Ascending aorta (tissue), 2 donors: ENCODE results near the gene NSUN5. TPM values are rescaled to one million over a fixed set of nuclear protein-coding genes. Genes with fewer than 3 reads are reported as not detected.

ENCODE experiments used
- DNase-seq, 2 donors: peaks; one replicate each; pipeline ENCODE4 v3.0.0-alpha.2; 2019; ENCODE audit warnings: low spot score in 2 of 2
- H3K27ac ChIP-seq, 2 donors: fragments of 200-600 bp; sonication (generic); one replicate each; pipeline ENCODE4 v1.5.1; 2016 to 2017; ENCODE audit warnings: mild to moderate bottlenecking in 1 of 2
- H3K27me3 ChIP-seq: fragments of 200-600 bp; sonication (generic); one replicate; pipeline ENCODE4 v1.5.1; 2017
- H3K36me3 ChIP-seq, 2 donors: fragments of 200-600 bp; sonication (generic); one replicate each; pipeline ENCODE4 v1.5.1; 2016
- H3K4me1 ChIP-seq, 2 donors: fragments of 200-600 bp; sonication (generic); one replicate each; pipeline ENCODE4 v1.5.1; 2016 to 2017; ENCODE audit warnings: mild to moderate bottlenecking in 1 of 2
- H3K4me3 ChIP-seq, 2 donors: fragments of 200-600 bp; sonication (generic); one replicate each; pipeline ENCODE4 v1.5.1; 2016 to 2017; ENCODE audit warnings: mild to moderate bottlenecking in 1 of 2
- H3K9me3 ChIP-seq, 2 donors: fragments of 200-600 bp; sonication (generic); one replicate each; pipeline ENCODE4 v1.5.1; 2016
- intact Hi-C: fragments of 100-400 bp; cut with DNase I; formaldehyde crosslinking; loops from one replicate; pipeline ENCODE4 v1.15.1; 2023
- total RNA-seq: library from RNA; depleted of rRNA; stranded (reverse); fragments of >200 nt; gene quantifications from one replicate; pipeline ENCODE4 v1.1.0, GENCODE V29; 2016
- TF ChIP-seq, protein P1 (sequence below), 3 experiments: fragments of 200-600 bp in 2 of 3; fragments of 450-650 bp in 1 of 3; sonication (generic) in 2 of 3; IDR thresholded peaks; one replicate each; pipeline ENCODE4 v1.5.1; 2016 to 2019; ENCODE audit warnings: antibody characterized with exemption in 3 of 3, mild to moderate bottlenecking in 1 of 3, moderate library complexity in 1 of 3

Gene NSUN5
- total RNA-seq, 1 donor from 2014 or later: 9.8 TPM

DNA sequence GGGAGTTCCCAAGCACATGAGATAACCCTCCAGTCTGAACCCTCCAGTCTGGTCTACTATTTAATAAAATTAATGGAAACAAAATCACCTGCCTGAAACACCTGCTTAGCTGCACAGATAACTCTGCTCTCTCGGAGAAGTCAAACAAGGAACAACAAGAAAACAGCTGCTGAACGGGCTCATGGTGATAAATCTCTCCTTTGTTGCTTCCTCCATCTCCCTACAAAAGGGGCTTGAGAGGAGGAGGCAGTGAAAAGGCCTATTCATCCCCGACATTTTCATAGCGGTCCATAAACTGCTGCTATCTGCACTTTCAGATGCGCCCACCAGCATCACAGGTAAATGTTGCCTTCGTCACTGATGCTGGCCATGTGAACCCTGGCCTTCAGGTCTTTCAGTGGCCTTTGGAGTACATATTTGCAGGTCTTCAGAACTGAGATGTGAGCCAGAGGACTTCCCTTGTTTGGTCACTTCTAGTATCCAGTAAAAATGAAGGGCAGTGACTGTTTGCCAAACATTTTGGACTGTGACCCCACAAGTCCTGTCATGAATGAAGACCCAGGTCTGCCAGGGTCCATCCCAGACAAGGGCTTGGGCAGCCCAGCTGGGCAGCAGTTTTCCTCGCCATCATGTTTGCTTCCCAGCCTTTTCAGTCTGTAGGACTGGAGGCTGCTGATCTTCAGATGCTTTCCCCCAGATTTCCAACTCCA is 35.2 kb upstream of the NSUN5 start:
- no peaks in the 10 kb centered on the region for H3K9me3 ChIP-seq
- DNase-seq: no peak
- H3K27ac ChIP-seq: no peak overlapping the region
- H3K36me3 ChIP-seq: no peaks in the 10 kb centered on the region
- no peaks in the 10 kb centered on the region for H3K4me1 ChIP-seq
- H3K27me3 ChIP-seq: no peaks in the 10 kb centered on the region
- TF ChIP-seq, protein P1, sequence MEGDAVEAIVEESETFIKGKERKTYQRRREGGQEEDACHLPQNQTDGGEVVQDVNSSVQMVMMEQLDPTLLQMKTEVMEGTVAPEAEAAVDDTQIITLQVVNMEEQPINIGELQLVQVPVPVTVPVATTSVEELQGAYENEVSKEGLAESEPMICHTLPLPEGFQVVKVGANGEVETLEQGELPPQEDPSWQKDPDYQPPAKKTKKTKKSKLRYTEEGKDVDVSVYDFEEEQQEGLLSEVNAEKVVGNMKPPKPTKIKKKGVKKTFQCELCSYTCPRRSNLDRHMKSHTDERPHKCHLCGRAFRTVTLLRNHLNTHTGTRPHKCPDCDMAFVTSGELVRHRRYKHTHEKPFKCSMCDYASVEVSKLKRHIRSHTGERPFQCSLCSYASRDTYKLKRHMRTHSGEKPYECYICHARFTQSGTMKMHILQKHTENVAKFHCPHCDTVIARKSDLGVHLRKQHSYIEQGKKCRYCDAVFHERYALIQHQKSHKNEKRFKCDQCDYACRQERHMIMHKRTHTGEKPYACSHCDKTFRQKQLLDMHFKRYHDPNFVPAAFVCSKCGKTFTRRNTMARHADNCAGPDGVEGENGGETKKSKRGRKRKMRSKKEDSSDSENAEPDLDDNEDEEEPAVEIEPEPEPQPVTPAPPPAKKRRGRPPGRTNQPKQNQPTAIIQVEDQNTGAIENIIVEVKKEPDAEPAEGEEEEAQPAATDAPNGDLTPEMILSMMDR (IDR thresholded peaks at IDR 0.05): no peak
- intact Hi-C loops: no loop called here
- H3K4me3 ChIP-seq: no peak overlapping the region

DNA sequence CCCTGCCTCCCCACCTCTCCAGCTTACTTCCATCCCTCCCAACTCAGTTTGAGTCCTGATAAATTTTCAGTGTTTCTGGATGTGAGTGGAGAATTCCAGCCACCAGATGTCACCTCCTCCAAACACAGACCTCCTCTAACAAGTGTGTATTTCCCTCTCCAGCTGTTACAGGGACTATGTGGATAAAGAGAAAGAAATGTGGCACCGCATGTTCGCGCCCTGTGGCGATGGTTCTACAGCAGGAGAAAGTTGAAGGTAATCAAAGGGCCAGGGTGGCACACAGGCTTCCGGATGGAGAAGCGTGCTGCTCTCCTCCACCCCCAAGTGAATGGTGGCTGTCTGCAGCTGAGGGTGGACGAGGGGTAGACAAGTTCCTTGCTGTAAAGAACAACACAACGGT is 34.0 kb upstream of the NSUN5 start:
- no peak for DNase-seq
- peak overlapping the region; percentile 5 to 43 for H3K4me3 ChIP-seq

GRCh38 chr7:73341877-73342276 is 33.3 kb upstream of the NSUN5 start:
- no peaks in the 10 kb centered on the region for H3K36me3 ChIP-seq
- TF ChIP-seq, protein P1 (IDR thresholded peaks at IDR 0.05): no peak
- DNase-seq: no peak
- intact Hi-C loops: loop anchor here (1.0 kb wide), 1 partner anchor 109 kb away; no protein-coding TSS in a partner anchor
- H3K4me3 ChIP-seq: no peak overlapping the region
- H3K9me3 ChIP-seq: no peaks in the 10 kb centered on the region
- H3K27ac ChIP-seq: no peak overlapping the region
- H3K4me1 ChIP-seq: no peaks in the 10 kb centered on the region
- no peaks in the 10 kb centered on the region for H3K27me3 ChIP-seq

More for the DNA sequence above, 34.0 kb upstream of the NSUN5 start:
- TF ChIP-seq, protein P1 (IDR thresholded peaks at IDR 0.05): peak; percentile 41 to 74 (median 48)
- Histone ChIP-seq H3K27ac (no peak overlapping the region), H3K9me3 (no peaks in the 10 kb centered on the region), H3K27me3 (no peaks in the 10 kb centered on the region), H3K4me1 (no peaks in the 10 kb centered on the region), H3K36me3 (no peaks in the 10 kb centered on the region)
- intact Hi-C loops: loop anchor here (1.0 kb wide), 1 partner anchor 109 kb away; no protein-coding TSS in a partner anchor

GRCh38 chr7:73340514-73340913 is 31.9 kb upstream of the NSUN5 start:
- TF ChIP-seq, protein P1 (IDR thresholded peaks at IDR 0.05): no peak
- H3K4me3 ChIP-seq: no peak overlapping the region
- H3K27ac ChIP-seq: no peak overlapping the region
- H3K36me3 ChIP-seq: no peaks in the 10 kb centered on the region
- no peaks in the 10 kb centered on the region for H3K9me3 ChIP-seq
- DNase-seq: no peak
- intact Hi-C loops: no loop called here
- H3K27me3 ChIP-seq: no peaks in the 10 kb centered on the region
- H3K4me1 ChIP-seq: no peaks in the 10 kb centered on the region

- H3K4me3 ChIP-seq: no peak overlapping the region
- H3K27ac ChIP-seq: no peak overlapping the region
- no peak for DNase-seq
- no peaks in the 10 kb centered on the region for H3K4me1 ChIP-seq
- H3K9me3 ChIP-seq: no peaks in the 10 kb centered on the region
- no peaks in the 10 kb centered on the region for H3K27me3 ChIP-seq
- H3K36me3 ChIP-seq: no peaks in the 10 kb centered on the region
- intact Hi-C loops: no loop called here
- TF ChIP-seq, protein P1 (IDR thresholded peaks at IDR 0.05): no peak
These were observed 29.7 kb upstream of the NSUN5 start for GRCh38 chr7:73338321-73338720.
